GM12801 (cell line): Measurements from ENCODE around the gene RHOBTB1.

Experiments used
- TF ChIP-seq, protein P1 (sequence below): IDR thresholded peaks from one replicate; pipeline ENCODE4 v1.5.1; 2011; ENCODE audit warnings: control low read depth; ENCODE audit not compliant: insufficient read length; ENCODE audit errors: extremely low read depth

Gene RHOBTB1, protein sequence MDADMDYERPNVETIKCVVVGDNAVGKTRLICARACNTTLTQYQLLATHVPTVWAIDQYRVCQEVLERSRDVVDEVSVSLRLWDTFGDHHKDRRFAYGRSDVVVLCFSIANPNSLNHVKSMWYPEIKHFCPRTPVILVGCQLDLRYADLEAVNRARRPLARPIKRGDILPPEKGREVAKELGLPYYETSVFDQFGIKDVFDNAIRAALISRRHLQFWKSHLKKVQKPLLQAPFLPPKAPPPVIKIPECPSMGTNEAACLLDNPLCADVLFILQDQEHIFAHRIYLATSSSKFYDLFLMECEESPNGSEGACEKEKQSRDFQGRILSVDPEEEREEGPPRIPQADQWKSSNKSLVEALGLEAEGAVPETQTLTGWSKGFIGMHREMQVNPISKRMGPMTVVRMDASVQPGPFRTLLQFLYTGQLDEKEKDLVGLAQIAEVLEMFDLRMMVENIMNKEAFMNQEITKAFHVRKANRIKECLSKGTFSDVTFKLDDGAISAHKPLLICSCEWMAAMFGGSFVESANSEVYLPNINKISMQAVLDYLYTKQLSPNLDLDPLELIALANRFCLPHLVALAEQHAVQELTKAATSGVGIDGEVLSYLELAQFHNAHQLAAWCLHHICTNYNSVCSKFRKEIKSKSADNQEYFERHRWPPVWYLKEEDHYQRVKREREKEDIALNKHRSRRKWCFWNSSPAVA

DNA sequence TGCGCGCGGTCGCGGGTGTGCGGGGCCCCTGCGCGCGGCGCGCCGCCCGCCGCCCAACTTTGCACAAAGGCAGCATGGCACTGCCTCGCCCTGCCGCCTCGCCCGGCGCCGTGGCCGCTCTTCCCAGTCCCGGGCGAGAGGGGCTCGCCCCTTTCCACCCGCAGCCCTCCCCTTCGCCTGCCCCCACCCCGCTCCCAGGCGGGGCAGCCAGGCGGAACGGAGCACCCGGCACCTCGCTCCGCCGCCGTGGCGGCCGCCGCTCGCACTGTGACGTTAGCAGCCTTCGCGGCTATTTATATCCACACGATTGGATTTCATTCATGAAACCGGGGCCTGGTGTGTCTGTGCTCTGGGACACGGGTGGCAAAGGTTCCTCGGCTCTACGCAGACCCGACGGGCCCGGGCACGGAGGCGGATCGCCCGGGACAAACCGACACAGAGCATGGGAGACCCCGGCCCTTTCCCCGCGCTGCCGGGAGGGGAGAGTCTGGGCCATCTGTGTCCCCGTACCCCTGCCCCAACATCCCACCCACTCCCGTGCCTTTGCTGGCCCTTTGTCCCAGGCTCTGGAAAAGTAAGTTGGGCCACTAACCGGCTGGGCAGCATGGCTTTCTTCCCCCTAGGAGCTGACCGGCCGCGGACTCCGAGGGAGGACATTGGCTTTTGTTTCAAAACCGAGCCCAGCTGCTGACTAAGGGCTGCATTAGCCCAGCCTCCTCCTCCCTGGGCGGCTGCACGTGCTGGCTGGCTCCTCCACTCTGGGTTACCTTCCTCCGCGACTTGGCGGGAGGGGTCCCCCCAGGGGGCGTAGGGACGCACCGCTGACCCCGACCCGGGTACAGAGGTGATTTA, at the start of gene RHOBTB1:
TSS of gene RHOBTB1 (minus strand) at position 128 of the 852 bp plus-strand sequence. CDS start 32,643 bp downstream, outside the sequence.
- TF ChIP-seq, protein P1, sequence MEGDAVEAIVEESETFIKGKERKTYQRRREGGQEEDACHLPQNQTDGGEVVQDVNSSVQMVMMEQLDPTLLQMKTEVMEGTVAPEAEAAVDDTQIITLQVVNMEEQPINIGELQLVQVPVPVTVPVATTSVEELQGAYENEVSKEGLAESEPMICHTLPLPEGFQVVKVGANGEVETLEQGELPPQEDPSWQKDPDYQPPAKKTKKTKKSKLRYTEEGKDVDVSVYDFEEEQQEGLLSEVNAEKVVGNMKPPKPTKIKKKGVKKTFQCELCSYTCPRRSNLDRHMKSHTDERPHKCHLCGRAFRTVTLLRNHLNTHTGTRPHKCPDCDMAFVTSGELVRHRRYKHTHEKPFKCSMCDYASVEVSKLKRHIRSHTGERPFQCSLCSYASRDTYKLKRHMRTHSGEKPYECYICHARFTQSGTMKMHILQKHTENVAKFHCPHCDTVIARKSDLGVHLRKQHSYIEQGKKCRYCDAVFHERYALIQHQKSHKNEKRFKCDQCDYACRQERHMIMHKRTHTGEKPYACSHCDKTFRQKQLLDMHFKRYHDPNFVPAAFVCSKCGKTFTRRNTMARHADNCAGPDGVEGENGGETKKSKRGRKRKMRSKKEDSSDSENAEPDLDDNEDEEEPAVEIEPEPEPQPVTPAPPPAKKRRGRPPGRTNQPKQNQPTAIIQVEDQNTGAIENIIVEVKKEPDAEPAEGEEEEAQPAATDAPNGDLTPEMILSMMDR = no peak

DNA sequence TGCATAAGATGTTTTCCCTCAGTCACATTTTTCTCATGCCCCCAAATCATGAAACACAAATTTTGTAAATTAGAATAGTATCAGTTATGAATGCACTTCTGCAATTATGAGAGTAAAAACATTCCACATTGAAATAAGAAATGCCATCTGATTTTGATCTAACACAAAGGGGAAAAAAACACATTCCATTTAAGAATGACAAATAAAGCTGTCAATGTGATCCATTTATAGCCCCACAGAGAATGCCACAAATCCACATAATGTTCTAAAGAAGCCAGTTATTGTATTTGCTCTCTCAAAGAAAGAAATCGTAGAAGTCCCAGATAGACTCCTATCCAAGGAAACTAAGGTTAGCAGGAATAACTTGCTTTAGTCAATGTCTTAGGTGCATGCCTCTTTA, 48.7 kb upstream of the RHOBTB1 start:
- TF ChIP-seq, protein P1 = no peak

DNA sequence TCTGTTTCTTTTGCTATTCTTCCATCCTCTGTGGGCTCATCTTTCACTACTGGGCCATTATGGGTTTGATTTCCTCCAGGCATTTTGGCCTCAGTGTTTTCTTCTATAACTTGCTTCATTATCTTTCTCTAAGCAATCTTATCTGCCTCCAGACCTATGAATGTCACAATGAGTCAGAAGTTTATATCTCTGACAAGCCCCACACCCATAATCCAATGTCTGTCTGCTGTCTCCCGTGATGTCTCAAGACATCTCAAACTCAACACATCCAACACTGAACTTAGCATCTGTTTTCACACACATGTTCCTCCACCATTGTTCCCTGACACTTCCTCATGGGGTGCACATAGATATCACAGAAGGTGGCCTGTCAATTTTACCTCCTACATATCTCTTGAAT, 46.7 kb upstream of the RHOBTB1 start:
- TF ChIP-seq, protein P1 = no peak

DNA sequence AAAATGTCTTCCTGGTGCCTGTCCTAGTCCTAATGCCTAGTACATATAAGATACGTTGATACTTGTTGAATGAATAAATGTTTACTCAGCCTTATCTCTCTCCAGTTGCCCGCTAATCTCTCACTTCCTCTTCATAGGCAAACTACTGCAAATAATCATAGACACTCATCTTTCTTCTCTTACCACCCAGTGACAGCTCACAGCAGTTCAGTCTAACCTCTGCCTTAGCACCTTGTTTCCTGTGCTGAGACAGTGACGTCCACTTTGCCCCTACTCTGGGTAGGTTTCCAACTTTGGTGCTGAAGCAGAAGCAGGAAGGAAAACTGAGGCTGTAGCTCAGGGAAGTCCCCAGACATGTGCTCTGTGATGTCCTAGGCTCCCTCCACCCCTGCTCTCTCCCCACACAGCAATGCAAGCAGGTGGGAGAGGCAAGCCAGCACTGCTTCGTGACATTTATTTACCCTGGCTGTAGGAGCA, 45.5 kb upstream of the RHOBTB1 start:
- TF ChIP-seq, protein P1 = no peak

DNA sequence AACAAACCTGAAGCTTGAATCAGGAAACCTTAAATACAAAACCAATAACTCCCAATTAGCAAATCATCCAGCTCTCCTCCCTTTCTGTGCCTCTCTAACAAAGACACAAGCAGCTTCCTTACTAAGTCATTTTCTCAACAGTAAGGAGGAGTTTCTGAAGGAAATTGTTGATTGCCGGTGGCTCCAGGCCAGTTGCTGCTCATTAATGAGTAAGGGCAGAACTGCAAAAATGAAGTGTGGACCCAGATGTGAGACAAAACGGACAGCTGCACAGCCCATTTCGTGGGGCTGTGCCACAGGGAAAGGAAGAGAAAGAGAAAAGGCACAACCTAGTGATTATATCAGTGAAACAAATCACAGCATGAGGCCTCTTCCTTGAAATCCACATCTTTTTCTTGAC, 42.8 kb upstream of the RHOBTB1 start:
- TF ChIP-seq, protein P1 = no peak

DNA sequence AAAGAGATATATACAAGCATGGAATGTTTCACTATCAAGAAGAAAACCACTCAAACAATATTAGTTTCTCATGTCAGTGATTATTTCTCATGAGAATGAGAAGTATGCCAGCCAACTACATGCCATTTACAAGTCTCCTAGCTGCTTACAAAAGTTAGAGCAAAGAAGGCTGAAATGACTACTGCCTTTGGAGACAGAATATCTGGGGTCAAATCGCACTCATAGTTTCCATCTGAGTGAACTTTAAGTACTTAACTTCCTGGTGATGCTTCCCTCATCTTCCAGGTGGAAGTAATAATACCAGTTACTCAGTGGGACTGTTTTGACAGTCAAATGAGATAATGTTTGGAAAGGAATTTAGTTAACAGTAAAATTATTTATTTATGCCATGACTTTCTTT, 42.0 kb upstream of the RHOBTB1 start:
- TF ChIP-seq, protein P1 = no peak

DNA sequence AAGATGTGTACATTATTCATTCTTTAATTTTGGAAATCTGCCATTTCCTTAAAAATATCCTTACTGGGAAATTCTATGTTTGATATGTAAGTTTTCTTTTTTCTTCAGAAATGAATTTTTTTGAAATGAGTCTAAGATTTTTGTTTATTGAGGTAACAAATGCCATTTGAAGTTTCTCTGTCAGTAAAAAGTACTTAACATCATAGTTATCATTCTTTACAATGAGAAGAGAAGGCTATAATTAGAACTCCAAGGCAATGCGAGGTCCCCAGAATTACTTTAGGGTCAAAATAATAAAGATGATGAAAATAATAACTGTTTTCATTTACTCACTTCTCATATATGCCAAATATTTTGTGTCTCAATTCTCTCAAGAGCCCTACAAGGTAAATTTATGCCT, 37.0 kb upstream of the RHOBTB1 start:
- TF ChIP-seq, protein P1 = no peak
